HG03045 (cell line): ENCODE data around the gene LIMK2.
"Not testable (repeated sequence)": the region's sequence is repeated elsewhere in the genome, so short reads cannot be mapped to it uniquely, and the experiment has no call there.

ENCODE experiments used
- ATAC-seq: cut with Tn5 transposase; IDR thresholded peaks from one replicate; pipeline ENCODE4 v1.9.1; 2021; ENCODE audit warnings: mild to moderate bottlenecking, moderate library complexity; ENCODE audit not compliant: unreplicated experiment

LIMK2 gene

GRCh38 chr22:31288496-31289240, 76.6 kb downstream of the LIMK2 start:
- no peak for ATAC-seq

GRCh38 chr22:31289344-31289743, 77.2 kb downstream of the LIMK2 start:
- ATAC-seq = no peak

GRCh38 chr22:31290494-31291471, 78.7 kb downstream of the LIMK2 start:
- peak; percentile 87 for ATAC-seq

GRCh38 chr22:31291481-31292235, 79.6 kb downstream of the LIMK2 start:
- no peak for ATAC-seq

- ATAC-seq = no peak
Observed at GRCh38 chr22:31292236-31292989, 80.3 kb downstream of the LIMK2 start, which contains the start of gene PIK3IP1. TSS of gene PIK3IP1 (minus strand) at chr22:31292488. CDS start at chr22:31292344, 144 bp downstream.

- ATAC-seq = no peak
Observed at GRCh38 chr22:31295360-31295759, 83.3 kb downstream of the LIMK2 start.

GRCh38 chr22:31295831-31296657, 83.9 kb downstream of the LIMK2 start:
- no peak for ATAC-seq

GRCh38 chr22:31300896-31301295, 88.8 kb downstream of the LIMK2 start:
- ATAC-seq = no peak

GRCh38 chr22:31302006-31302405, 89.9 kb downstream of the LIMK2 start:
- ATAC-seq = no peak

- no peak for ATAC-seq
Observed at GRCh38 chr22:31302537-31302936, 90.4 kb downstream of the LIMK2 start.

- no peak for ATAC-seq
Observed at GRCh38 chr22:31305194-31305593, 93.1 kb downstream of the LIMK2 start.

- ATAC-seq = no peak
Observed at GRCh38 chr22:31308181-31308580, 96.1 kb downstream of the LIMK2 start.

GRCh38 chr22:31313366-31314147, 101.5 kb downstream of the LIMK2 start:
- ATAC-seq = no peak

- not testable (repeated sequence) for ATAC-seq
Observed at GRCh38 chr22:31314220-31314619, 102.1 kb downstream of the LIMK2 start.

- no peak for ATAC-seq
Observed at GRCh38 chr22:31321421-31321820, 109.3 kb downstream of the LIMK2 start.

- no peak for ATAC-seq
Observed at GRCh38 chr22:31323578-31324550, 111.8 kb downstream of the LIMK2 start.

- ATAC-seq = no peak
Observed at GRCh38 chr22:31326877-31327276, 114.8 kb downstream of the LIMK2 start.
